GM21526 (cell line): ENCODE data around the gene CTDSP2.

Experiments
- ATAC-seq: cut with Tn5 transposase; IDR thresholded peaks from one replicate; pipeline ENCODE4 v1.9.1; 2021; ENCODE audit warnings: moderate library complexity; ENCODE audit not compliant: unreplicated experiment, low FRiP score

The CTDSP2 gene

DNA sequence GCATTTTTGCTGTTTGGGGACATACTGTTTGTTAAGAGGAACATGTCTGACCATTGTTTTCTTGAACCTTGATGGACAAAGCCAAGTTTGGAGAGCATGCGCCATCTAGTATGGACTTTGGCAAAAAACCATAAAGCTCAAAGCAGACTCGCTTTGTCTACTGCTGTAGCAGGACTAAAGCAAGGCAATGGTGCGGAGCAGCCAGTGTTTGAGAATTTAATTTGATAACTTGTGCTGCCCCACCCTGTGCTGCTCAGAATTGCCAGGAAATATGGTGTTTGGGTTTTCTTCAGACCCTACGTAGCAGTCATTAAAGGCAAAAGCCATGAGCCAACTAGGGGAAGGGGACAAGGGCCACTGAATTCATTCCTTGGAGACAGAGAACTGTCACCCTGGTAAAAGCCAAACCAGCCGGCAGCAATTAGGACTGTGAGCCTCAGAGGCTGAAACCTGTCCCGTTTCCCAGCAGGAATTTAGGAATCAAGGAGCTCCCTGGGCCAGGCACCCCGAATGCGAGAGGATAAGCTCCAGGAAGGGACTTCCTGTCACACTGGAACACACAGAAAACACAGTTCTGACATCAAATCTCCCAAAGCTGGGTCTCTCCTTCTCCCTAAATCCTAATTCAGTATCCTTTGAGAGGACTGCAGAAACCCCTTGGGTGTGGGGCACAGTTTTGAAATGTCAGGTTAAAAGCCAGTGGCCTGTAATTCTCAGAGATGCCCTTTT, 29.1 kb downstream of the CTDSP2 start:
- ATAC-seq, result no peak

DNA sequence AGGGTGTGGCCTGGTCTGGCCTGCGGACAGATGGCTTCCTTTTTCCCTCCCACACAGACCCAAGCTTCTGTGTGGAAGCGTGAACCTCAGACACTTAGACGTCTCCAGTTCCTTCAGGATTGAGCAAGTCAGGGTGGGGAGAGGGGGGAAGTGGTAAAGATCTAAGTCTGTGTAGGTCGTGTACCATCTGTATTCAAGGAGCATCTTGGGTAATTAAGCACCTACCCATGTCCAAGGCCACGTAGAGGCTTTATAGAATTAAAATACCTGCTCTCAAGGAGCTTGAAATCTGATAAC, 29.7 kb downstream of the CTDSP2 start:
- no peak for ATAC-seq

DNA sequence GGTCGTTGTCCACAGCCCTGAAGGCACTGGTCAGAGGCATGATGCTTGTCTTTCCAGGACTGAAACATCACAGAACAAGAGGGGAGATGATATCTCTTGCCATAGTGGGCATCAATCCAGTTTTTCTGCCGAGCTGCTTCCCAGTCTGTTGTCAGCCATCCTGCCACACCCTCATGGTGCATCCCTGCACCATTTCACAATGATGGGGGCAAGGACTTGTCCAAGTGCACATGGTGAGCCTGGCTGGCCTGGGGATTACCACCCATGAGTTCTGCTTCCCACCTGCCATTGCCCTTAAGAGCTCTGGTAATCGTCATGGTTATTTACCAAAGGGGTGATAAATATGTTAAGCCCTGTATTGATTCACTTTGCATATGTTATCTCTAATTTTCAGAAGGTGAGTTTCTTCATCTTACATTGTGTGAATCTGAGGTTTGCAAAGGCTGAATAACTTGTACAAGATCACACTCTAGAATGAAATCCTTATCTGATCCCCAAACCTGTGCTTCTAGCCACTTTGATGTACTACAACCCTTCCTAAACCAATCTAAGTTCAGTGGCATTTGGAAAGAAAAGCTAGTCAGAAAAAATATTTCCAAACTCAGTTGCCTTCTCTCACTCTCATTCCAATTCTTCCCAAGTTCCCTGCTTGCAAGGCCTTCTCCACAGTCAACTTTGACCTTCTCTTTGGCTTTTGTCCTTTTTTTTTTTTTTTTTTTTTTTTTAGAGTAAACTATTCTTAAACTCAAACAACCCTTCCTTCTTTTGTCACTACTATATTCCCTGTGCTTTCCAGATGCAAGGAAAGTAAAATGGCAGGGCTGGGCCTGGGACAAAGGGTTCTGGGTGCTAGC, 30.3 kb downstream of the CTDSP2 start:
- ATAC-seq, result no peak

DNA sequence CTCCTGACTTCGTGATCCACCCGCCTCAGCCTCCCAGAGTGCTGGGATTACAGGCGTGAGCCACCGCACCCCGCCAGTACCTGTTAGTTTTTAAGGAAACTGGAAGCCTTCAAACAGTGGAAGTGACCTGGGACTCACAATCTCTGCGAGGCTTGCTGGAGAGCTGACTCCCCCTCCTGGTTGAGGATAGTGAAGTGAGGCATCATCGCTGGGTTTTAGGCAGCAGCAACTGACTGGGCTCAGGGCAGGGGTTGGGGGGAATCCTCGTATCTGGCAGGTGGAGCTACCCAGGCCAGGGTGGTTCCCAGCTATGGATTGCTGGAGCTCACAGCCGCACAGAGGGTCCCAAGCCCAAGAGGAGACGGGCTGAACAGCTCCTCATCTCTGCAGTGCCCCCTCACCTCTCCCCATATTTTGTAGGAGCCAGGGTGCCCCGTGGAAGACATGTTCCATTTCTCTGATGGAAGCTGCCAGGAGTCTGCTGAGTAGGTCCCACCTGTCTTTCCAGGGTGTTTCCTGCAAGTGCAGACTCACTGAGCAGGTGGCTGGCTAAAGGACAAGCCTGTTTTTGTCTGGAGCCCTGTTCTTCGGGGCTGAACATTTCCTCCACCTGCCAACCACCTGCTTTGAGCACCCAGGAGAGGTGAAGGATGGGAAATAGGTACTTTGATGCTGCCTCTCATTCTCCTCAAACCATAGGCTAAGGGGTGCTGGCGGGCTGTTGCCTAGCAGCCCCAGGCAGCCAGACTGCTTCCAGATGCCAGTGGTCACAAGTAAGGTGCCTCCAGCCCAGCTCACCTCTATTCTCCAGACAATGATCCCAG, 31.1 kb downstream of the CTDSP2 start:
- ATAC-seq, result no peak

DNA sequence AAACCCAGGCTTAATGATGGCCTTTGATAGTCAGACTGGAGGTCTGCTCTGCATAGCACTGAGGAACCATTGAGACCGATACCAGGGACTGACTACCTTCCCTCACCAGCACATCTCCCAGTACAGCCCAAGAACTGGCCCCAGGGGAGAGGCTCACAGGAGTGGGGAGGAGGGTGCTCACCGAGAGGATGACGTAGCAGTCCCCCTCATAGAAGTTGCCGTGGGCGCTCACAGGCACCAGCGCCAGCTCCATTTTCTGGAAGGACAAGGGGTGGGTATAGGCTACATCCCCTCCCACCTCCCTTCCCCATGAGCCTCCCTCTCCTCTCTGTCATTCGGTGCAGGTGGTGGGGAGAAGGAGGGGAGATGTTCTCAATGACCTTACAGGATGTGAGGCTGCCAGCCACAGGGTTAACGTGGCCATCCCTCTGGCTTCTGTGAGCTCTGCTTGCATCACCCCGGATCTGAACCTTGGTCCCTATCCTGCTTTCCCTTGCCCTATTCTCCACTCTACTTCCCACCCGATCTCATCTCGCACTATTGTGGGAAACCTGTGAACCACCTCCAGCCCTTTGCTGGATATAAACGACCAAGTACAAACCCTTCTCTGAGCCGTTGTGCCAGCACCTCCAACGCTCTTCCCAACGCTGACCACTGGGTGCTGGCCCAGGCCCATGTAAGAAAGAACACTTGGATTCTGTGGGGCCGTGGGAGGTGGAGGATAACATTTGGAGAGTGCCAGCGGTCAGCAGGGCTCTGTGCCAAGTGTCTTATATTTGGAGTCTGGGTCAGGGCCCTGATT, 32.4 kb downstream of the CTDSP2 start:
- no peak for ATAC-seq

DNA sequence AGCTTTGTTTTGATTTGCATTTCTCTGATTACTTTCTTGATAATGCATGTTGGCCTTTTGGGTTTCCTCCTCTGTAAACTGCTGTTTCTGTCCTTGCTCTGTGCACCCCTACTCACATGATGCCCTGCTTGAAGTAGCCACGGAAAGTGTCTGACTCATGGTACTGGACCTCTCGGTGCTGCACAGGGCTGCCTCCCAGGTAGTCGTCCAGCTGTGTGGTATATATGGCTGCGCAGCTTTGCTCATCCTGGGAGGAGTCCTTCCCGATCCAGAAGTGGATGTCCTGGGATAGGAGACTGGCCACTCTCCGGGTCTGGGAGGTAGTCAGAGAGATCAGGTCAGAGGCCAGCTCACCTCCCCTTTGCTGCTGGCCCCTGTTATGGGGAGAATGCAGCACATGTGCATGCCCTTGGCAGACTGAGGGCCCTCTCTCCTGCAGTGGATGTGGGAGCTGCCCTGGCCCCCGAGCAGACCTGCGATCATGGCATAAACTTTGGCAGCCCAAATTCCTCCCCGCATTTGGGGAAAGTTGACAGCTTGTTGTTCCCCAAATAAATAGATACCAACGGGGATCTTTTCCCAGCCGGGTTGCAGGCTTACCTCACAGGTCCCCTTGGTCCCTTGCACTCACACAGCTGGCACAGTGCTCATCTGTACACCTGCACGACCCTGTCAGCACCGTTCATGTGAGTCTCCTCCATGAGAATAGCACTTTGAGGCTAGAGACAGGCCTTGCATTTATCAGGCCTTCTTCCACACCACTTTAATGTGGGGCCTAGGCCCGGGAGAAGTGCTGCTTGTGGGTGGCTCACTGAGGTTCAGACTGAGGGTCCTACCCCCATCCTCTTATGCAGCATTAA, 33.2 kb downstream of the CTDSP2 start:
- ATAC-seq, result no peak

DNA sequence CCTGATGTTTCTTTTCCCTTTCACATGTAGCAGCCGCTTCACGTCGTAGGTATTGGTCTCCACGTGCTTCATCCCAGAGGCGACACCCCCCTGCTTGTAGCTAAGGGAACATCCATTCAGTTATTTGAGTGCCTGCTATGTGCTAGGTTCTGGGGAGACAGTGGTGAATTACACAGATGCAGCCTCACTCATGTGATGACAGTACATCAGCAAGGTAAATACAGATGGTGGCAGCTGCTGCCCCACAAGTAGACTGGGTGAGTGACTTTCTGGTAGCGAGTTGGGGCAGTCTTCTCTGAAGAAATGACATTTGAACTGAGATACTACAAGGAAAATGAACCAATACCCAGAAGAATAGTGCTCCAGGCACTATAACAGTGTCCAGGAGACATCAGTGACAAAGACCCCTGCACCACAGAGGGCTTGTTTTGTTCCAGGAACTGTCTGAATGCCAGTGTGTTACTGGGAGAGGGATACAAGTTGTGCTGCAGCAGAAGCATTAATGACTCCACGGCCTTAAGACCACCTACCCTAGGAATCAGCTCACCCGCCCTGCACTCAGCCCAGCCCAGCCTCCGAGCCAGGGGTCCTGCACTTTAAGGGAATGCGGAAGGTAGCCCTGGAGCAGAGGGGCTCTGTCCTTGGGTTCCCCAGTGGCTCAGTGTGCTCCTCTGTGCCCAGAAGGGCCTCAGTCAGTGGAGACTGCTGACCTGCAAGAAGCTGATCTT, 35.3 kb downstream of the CTDSP2 start:
- no peak for ATAC-seq

DNA sequence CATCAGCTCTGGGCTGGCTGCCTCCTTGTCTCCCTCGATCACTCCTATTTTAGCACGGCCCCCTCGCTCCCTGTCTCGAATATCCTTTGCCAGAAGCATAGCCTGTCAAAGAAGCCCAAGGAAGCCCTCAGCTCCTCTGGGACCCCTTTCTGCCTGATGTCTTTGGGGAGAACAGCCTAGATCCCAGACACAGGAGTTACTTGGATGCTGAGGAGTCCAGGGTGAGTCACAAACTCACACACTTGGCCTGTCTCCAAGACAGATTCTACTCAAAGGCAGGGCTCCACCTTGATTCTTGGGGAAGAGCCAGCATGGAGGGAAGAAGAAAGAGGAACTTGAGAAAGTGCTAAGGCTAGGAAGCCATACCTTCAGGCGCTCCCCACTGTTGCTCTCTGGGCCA, 36.1 kb downstream of the CTDSP2 start:
- no peak for ATAC-seq

DNA sequence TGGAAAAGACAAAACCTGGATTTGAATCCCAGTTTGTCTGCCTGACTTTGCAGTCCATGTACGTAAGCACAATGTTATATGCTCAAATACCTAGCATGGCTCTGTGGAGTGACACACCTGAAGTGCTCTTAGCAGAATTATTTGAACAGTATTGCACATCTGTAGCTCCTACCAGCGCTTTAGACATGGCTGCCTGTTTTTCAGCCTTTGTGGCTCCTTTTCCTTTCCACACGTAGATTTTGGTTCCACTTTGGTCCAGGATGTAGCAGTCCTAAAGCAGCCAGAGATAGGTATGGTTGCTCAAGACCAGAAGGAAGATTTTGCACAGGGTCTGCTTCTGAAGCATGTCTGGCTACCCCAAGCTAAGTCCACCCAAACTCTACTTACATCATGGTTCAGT, 37.1 kb downstream of the CTDSP2 start:
- ATAC-seq, result no peak

DNA sequence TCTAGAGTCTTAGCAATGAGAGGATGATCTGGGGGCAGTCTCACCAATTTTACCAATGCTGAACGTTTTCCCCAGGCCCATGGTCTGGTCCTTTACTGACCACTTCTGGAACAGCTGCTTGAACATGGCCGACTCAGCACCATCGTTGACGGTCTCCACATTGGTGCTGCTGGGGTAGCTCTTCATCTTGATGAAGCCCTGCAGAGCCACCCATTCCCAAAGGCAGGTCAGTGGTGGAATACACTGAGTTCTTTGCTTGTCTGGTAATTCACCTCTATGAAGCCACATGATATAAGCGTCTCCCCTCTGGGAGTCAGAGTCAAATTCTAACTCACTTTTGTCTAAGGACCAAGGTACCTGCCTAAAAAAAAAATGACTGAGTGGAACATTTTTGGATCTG, 38.2 kb downstream of the CTDSP2 start:
- ATAC-seq, result no peak

DNA sequence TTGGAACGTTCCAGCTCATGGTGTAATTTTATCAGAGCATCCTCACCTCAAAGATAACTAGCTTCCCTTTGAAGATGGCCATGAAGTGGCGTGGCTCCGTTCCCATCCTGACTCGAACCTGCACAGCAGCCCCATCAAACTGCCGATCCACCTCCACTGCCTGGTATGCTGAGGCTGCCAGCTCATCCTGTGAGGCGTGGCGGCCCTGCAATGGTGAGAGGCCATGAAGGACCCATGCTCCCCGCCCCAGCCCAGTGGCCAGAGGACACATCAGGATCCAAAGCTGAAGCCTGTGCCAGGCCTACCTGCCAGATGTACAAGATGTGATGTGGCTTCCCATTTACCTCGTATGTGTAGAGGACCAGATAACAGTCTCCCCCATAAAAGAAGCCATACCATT, 39.2 kb downstream of the CTDSP2 start:
- ATAC-seq, result no peak

DNA sequence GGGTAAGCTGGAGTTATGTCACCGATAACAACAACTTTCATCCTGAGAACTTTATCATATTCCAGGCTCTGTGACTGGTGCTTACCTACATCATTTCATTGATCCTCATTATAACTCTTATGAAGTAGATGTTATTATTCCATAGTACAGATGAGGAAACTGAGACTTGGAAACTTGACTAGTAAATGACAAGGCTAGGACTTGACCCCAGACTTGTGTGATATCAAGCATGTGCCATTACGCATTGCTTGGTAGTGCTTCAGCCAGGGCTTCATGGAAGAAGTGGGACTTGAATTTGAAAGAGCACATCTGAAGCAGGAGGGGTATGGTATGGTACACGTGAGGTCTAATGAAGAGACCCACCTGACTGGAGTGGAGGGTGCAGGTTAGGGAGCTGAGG, 39.9 kb downstream of the CTDSP2 start:
- no peak for ATAC-seq

DNA sequence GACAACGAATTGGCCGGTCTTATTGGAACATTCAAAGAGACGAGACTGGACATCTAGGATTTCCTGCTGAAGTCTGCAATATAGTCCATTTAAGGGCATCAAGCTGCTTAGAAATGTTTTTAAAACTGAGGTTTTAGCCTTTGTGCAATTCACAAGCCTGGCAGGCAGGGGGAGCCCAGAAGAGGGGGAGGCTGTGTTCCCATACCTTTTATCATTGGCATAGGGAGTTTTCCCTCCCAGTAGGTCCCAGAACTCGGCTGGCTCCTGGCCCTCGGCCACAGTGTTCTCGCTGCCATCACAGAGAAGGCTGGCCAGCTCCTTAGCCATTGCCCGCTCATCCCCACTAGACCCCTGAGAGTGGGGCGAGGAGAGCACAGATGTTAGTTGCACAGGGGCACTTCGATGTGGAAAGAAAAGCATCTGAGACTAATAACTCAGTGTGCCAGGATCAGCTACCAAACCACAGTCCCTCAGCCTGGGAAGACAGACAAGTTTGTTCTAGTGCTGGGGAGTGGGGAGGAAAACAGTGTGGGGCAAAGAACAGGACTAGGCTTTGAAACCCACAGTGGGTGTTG, 43.1 kb downstream of the CTDSP2 start:
- no peak for ATAC-seq

DNA sequence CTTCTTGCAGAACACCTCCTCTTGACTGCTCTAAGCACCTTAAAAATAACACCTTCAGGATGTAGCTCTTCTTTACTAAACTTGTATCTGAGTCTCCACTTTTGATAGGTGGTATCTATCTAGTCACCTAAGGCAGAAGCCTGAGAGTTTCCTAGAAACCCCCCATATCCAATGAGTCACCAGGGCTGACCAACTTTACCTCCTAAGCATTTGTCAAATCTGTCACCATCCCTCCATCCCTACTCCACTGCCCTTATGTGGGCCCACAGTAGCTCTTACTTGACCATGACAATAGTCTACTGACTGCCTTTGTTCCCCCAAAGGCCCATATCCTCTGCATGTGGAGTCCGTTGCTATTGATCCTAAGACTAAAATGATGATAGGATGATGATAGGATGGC, 43.9 kb downstream of the CTDSP2 start:
- no peak for ATAC-seq

DNA sequence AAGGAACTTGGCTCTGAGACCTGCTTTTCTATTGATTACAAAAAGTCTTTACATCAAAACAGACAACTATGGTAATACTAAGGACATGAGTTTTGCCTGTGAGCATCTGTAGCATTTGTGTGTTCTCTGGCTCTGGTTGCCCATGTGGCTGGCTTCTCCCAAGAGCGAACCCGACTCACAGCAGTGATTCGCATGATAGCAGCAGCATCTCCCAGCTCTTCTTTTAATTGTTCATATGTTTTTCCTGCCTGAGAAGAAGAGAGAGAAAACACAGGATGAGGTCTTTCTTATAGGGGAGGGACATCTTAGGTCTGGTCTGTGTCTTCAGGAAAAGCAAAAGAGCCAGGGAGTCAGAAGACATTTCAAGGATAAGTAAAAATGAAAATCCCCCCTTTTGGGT, 45.6 kb downstream of the CTDSP2 start:
- no peak for ATAC-seq

DNA sequence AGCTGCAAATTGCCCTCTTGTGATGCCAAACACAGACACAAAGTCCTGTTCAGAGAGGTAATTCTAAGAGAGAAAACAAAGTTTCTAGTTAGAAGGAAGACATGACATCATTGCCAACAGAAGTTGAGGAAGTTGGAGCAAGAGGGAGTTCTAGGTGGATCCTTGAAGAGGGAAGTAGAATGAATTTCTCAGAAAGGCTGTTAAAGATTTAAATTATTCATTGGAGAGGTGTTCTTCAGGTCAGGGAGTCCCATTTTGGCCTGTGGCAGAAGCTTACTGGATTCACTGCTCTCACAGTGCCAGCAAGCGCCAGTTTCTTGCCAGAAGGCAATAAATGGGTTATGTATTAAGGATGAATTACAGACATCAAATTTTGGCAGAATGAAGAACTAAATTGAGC, 48.6 kb downstream of the CTDSP2 start:
- ATAC-seq, result no peak

DNA sequence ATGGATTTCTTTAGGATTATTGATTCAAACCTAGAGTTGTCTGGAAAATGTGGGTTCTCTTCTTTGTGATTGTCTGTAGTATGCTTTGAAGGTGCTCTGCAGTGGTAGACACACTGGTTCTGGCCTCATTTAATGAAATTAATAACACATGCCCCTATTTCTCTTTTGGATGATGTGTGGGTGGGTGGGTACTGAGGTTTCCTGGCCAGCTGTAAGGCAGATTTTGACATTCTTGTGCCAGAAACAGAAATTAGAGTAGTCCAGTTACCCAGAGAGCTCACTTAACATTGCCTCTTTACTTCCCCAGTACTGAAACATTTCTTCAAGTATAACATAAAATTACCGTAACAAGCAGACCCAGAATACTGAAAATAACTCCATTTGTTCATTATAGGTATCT, 49.5 kb downstream of the CTDSP2 start:
- ATAC-seq, result no peak

DNA sequence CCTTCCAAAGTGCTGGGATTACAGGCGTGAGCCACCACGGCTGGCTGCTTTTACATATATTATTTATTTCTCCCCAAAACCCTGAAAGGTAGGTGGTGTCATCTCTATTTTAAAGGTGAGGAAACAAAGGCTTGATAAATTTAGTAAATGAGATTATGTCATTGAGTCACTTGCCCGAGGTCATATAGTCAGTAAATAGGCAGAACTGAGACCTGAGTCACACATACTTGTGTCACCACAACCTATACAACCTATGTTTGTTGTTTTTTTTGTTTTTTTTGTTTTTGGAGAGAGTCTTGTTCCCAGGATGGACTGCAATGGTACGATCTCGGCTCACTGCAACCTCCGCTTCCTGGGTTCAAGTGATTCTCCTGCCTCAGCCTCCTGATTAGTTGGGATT, 51.2 kb downstream of the CTDSP2 start:
- no peak for ATAC-seq

DNA sequence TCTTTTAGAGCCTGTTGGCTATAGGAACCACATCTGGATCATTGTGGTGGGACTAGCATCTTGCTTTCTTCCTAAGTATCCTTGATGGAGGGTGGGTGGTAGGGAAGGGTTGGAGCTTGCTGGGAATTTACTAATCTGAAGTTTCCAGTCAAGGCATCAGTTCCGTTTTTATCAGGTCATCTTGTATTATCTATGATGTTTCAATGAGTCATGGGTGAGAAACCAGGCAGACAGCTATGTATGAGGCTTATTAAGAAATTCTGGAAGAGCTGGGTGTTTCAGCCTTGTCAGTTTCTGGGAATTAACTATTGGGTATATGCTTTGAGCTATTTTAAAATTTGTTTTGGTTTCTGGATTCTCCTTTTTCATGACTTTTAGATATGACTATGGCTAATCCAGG, 52.6 kb downstream of the CTDSP2 start:
- no peak for ATAC-seq
